HepG2 (cell line): Measurements from ENCODE around the gene TEDC1. TPM values are rescaled to one million over a fixed set of nuclear protein-coding genes. Genes with fewer than 3 reads are reported as not detected.

Experiments
- EZH2 ChIP-seq: conservative IDR thresholded peaks from 2 replicates; pipeline ENCODE4 v1.6.1; 2012; ENCODE audit warnings: mild to moderate bottlenecking, low read depth, low read length, moderate library complexity
- GATA4 ChIP-seq: sonication (generic); IDR thresholded peaks from 2 replicates; pipeline ENCODE4 v1.6.1; 2016; ENCODE audit warnings: antibody characterized with exemption, low read depth, borderline replicate concordance
- HES4 ChIP-seq: sonication (generic); formaldehyde crosslinking; IDR thresholded peaks from 2 replicates; pipeline ENCODE4 v1.9.0; 2021; ENCODE audit warnings: mild to moderate bottlenecking, missing genetic modification reagents, borderline replicate concordance
- HNRNPK ChIP-seq: fragments of 200-400 bp; formaldehyde crosslinking; IDR thresholded peaks from 2 replicates; pipeline ENCODE4 v1.6.1; 2018; ENCODE audit warnings: low read length, low read depth, moderate library complexity, mild to moderate bottlenecking; ENCODE audit not compliant: poor library complexity, severe bottlenecking
- KLF11 ChIP-seq: IDR thresholded peaks from 2 replicates; pipeline ENCODE4 v1.6.1; 2016; ENCODE audit warnings: missing compliant biosample characterization
- MEIS1 ChIP-seq: sonication (generic); formaldehyde crosslinking; IDR thresholded peaks from 2 replicates; pipeline ENCODE4 v1.9.0; 2021; ENCODE audit warnings: mild to moderate bottlenecking, missing genetic modification reagents, moderate library complexity, borderline replicate concordance
- REXO4 ChIP-seq: sonication (generic); formaldehyde crosslinking; IDR thresholded peaks from 2 replicates; pipeline ENCODE4 v1.8.0; 2022; ENCODE audit warnings: missing genetic modification reagents, mild to moderate bottlenecking, borderline replicate concordance
- SAFB2 ChIP-seq: sonication (generic); formaldehyde crosslinking; IDR thresholded peaks from 2 replicates; pipeline ENCODE4 v1.5.1; 2020; ENCODE audit warnings: missing genetic modification reagents, low read depth, mild to moderate bottlenecking, borderline replicate concordance
- TRIM24 ChIP-seq: sonication (generic); formaldehyde crosslinking; IDR thresholded peaks from 2 replicates; pipeline ENCODE4 v1.8.0; 2022; ENCODE audit warnings: mild to moderate bottlenecking, missing genetic modification reagents
- ZBTB42 ChIP-seq: sonication (generic); formaldehyde crosslinking; IDR thresholded peaks from 2 replicates; pipeline ENCODE4 v1.5.0; 2020; ENCODE audit warnings: mild to moderate bottlenecking, missing genetic modification reagents
- ZNF253 ChIP-seq: sonication (generic); formaldehyde crosslinking; IDR thresholded peaks from 2 replicates; pipeline ENCODE4 v1.8.0; 2022; ENCODE audit warnings: mild to moderate bottlenecking, missing genetic modification reagents, borderline replicate concordance
- ZNF274 ChIP-seq: sonication (generic); formaldehyde crosslinking; IDR thresholded peaks from 2 replicates; pipeline ENCODE4 v1.5.1; 2020; ENCODE audit warnings: mild to moderate bottlenecking, missing genetic modification reagents
- ZNF30 ChIP-seq: sonication (generic); formaldehyde crosslinking; IDR thresholded peaks from 2 replicates; pipeline ENCODE4 v1.5.0; 2020; ENCODE audit warnings: mild to moderate bottlenecking, missing genetic modification reagents
- ZNF468 ChIP-seq: sonication (generic); formaldehyde crosslinking; IDR thresholded peaks from 2 replicates; pipeline ENCODE4 v1.8.0; 2022; ENCODE audit warnings: mild to moderate bottlenecking, moderate library complexity, missing genetic modification reagents
- ZNF557 ChIP-seq: sonication (generic); formaldehyde crosslinking; IDR thresholded peaks from 2 replicates; pipeline ENCODE4 v1.4.0; 2020; ENCODE audit warnings: missing genetic modification reagents
- ZNF629 ChIP-seq: sonication (generic); formaldehyde crosslinking; conservative IDR thresholded peaks from 2 replicates; pipeline ENCODE4 v1.5.0; 2020; ENCODE audit warnings: missing genetic modification reagents
- ZNF850 ChIP-seq: sonication (generic); formaldehyde crosslinking; conservative IDR thresholded peaks from 2 replicates; pipeline ENCODE4 v1.9.0; 2021; ENCODE audit warnings: mild to moderate bottlenecking, missing genetic modification reagents
- polyA plus RNA-seq, 8 experiments: library from polyadenylated mRNA; depleted of rRNA in 3 of 8; stranded (reverse) in 7 of 8; unstranded in 1 of 8; fragments of >200 nt; fragmentation: Illumina TruSeq in 4 of 8; extraction: Trizol in 4 of 8; gene quantifications; 2 replicates each; pipeline versions ENCODE4 v1.2.1 to v1.2.3, GENCODE V29; 2011 to 2016; ENCODE audit warnings: low read depth in 4 of 8, missing spikeins in 1 of 8, mixed read lengths in 1 of 8; ENCODE audit not compliant: insufficient read depth in 1 of 8
- total RNA-seq, 5 experiments: library from RNA; depleted of rRNA; stranded (reverse); fragments of >200 nt; fragmentation: Illumina TruSeq; extraction: Trizol; gene quantifications; 2 replicates each; pipeline ENCODE4 v1.2.3, GENCODE V29; 2016; ENCODE audit warnings: low read depth in 1 of 5
- TF ChIP-seq, protein P1 (sequence below): sonication (generic); formaldehyde crosslinking; IDR thresholded peaks from 2 replicates; pipeline ENCODE4 v1.4.0; 2020; ENCODE audit warnings: missing genetic modification reagents, borderline replicate concordance
- TF ChIP-seq, protein P2 (sequence below): IDR thresholded peaks from 2 replicates; pipeline ENCODE4 v1.6.1; 2016; ENCODE audit warnings: missing compliant biosample characterization, missing genetic modification reagents, borderline replicate concordance
- TF ChIP-seq, protein P3 (sequence below): sonication (generic); formaldehyde crosslinking; IDR thresholded peaks from 2 replicates; pipeline ENCODE4 v1.5.0; 2020; ENCODE audit warnings: mild to moderate bottlenecking, missing genetic modification reagents
- TF ChIP-seq, protein P4 (sequence below): sonication (generic); formaldehyde crosslinking; IDR thresholded peaks from 2 replicates; pipeline ENCODE4 v1.8.0; 2022; ENCODE audit warnings: mild to moderate bottlenecking, missing genetic modification reagents, moderate library complexity

The TEDC1 gene
- total and polyA plus RNA-seq, 2 of the 13 experiments (the other 11 are each of a cell fraction or from before 2014, with no cell fraction given) = 5.7 to 27.4 TPM

DNA sequence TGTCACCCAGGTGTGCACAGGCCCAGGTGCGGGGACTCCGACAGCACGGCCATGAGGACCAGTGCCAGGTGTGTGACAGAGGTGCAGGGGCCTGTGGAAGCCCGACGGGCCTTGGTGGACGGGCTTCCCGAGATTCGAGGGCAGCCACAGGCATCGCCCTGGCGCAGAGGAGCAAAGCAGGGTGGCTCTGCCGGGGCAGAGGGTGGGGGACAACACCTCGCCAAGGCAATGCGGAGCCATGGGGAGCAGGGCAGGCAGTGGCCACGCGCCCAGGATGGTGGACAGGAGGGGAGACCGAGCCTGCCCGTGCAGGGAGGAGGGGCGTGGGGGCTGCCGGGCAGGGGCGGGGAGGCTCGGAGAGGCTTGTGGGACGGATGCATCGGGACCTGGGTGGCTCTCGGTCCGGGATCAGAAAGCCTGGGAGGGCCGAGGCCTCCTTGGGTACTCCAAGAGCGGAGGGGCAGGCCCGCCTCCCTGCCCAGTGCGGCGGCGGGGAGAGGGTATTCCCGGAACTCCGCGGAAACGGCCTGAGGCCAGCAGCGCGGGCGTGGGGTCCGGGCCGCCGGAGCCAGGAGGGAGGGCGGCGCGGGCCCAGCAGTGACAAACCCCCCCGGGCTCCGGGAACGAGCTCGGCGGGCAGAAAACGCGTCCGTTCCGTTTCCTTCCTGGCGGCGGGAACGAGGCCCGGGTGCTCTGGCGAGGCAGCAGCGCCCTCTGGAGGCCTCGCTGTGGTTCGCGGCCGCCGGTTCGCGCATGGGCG is 37.0 kb downstream of the TEDC1 start (continued):
- TF ChIP-seq, protein P1, sequence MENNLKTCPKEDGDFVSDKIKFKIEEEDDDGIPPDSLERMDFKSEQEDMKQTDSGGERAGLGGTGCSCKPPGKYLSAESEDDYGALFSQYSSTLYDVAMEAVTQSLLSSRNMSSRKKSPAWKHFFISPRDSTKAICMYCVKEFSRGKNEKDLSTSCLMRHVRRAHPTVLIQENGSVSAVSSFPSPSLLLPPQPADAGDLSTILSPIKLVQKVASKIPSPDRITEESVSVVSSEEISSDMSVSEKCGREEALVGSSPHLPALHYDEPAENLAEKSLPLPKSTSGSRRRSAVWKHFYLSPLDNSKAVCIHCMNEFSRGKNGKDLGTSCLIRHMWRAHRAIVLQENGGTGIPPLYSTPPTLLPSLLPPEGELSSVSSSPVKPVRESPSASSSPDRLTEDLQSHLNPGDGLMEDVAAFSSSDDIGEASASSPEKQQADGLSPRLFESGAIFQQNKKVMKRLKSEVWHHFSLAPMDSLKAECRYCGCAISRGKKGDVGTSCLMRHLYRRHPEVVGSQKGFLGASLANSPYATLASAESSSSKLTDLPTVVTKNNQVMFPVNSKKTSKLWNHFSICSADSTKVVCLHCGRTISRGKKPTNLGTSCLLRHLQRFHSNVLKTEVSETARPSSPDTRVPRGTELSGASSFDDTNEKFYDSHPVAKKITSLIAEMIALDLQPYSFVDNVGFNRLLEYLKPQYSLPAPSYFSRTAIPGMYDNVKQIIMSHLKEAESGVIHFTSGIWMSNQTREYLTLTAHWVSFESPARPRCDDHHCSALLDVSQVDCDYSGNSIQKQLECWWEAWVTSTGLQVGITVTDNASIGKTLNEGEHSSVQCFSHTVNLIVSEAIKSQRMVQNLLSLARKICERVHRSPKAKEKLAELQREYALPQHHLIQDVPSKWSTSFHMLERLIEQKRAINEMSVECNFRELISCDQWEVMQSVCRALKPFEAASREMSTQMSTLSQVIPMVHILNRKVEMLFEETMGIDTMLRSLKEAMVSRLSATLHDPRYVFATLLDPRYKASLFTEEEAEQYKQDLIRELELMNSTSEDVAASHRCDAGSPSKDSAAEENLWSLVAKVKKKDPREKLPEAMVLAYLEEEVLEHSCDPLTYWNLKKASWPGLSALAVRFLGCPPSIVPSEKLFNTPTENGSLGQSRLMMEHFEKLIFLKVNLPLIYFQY (CRISPR knock-in tag) = no peak
- TF ChIP-seq MEIS1 (no peak), ZBTB42 (no peak), ZNF557 (CRISPR knock-in tag) (no peak), GATA4 (no peak), ZNF468 (CRISPR knock-in tag) (no peak), TRIM24 (CRISPR knock-in tag) (no peak), ZNF850 (CRISPR knock-in tag) (no peak), SAFB2 (CRISPR knock-in tag) (no peak; the same call in 1 of the 2 replicates), ZNF30 (CRISPR knock-in tag) (no peak), ZNF274 (CRISPR knock-in tag) (no peak), HES4 (CRISPR knock-in tag) (no peak), REXO4 (CRISPR knock-in tag) (no peak), KLF11 (CRISPR knock-in tag) (no peak), ZNF253 (CRISPR knock-in tag) (no peak), EZH2 (no peak), HNRNPK (no peak), ZNF629 (no peak)
- TF ChIP-seq, protein P2, sequence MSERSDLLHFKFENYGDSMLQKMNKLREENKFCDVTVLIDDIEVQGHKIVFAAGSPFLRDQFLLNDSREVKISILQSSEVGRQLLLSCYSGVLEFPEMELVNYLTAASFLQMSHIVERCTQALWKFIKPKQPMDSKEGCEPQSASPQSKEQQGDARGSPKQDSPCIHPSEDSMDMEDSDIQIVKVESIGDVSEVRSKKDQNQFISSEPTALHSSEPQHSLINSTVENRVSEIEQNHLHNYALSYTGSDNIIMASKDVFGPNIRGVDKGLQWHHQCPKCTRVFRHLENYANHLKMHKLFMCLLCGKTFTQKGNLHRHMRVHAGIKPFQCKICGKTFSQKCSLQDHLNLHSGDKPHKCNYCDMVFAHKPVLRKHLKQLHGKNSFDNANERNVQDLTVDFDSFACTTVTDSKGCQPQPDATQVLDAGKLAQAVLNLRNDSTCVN (CRISPR knock-in tag) = no peak; the same call in 1 of the 2 replicates
- TF ChIP-seq, protein P3, sequence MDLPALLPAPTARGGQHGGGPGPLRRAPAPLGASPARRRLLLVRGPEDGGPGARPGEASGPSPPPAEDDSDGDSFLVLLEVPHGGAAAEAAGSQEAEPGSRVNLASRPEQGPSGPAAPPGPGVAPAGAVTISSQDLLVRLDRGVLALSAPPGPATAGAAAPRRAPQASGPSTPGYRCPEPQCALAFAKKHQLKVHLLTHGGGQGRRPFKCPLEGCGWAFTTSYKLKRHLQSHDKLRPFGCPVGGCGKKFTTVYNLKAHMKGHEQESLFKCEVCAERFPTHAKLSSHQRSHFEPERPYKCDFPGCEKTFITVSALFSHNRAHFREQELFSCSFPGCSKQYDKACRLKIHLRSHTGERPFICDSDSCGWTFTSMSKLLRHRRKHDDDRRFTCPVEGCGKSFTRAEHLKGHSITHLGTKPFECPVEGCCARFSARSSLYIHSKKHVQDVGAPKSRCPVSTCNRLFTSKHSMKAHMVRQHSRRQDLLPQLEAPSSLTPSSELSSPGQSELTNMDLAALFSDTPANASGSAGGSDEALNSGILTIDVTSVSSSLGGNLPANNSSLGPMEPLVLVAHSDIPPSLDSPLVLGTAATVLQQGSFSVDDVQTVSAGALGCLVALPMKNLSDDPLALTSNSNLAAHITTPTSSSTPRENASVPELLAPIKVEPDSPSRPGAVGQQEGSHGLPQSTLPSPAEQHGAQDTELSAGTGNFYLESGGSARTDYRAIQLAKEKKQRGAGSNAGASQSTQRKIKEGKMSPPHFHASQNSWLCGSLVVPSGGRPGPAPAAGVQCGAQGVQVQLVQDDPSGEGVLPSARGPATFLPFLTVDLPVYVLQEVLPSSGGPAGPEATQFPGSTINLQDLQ (CRISPR knock-in tag) = 0 out of 2 replicates have a peak, but pooled peaks have one; percentile 31
- TF ChIP-seq, protein P4, sequence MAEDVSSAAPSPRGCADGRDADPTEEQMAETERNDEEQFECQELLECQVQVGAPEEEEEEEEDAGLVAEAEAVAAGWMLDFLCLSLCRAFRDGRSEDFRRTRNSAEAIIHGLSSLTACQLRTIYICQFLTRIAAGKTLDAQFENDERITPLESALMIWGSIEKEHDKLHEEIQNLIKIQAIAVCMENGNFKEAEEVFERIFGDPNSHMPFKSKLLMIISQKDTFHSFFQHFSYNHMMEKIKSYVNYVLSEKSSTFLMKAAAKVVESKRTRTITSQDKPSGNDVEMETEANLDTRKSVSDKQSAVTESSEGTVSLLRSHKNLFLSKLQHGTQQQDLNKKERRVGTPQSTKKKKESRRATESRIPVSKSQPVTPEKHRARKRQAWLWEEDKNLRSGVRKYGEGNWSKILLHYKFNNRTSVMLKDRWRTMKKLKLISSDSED (CRISPR knock-in tag) = no peak
